IMR-90 (cell line): ENCODE results near the gene RNF40. TPM values are rescaled to one million over a fixed set of nuclear protein-coding genes. Genes with fewer than 3 reads are reported as not detected.
"Not testable (repeated sequence)": the region's sequence is repeated elsewhere in the genome, so short reads cannot be mapped to it uniquely, and the experiment has no call there.

Experiments
- ATAC-seq: fragments of 200-7000 bp; cut with Tn5 transposase; 2 replicates; pipeline ENCODE4 v1.9.1; 2020; ENCODE audit warnings: low read depth, mild to moderate bottlenecking, moderate library complexity
- BruUV-seq: library from RNA; stranded (reverse); fragments of 400-500 nt; replicated peaks from 2 replicates; lab custom pipeline; 2021; lab: Mats Ljungman, UMichigan
- CTCF ChIA-PET: fragments of 300-600 bp; formaldehyde crosslinking; extraction: SDS; loops from one replicate; lab custom pipeline; 2021; ENCODE audit warnings: antibody characterized with exemption; lab: Yijun Ruan, JAX
- POLR2A ChIA-PET: fragments of 300-600 bp; sonication (Branson Sonifier 250); formaldehyde crosslinking; loops from one replicate; lab custom pipeline; 2022; ENCODE audit warnings: antibody characterized with exemption; ENCODE audit not compliant: unreplicated experiment; lab: Charles Lee
- DNase-seq: peaks from one replicate; pipeline ENCODE4 v3.0.0; 2013
- H2AFZ ChIP-seq: replicated peaks from 2 replicates; pipeline ENCODE3; 2013; ENCODE audit warnings: low read length, mild to moderate bottlenecking; ENCODE audit not compliant: poor library complexity
- H2AK5ac ChIP-seq: 2 replicates; pipeline ENCODE4 v1.6.1; 2013; ENCODE audit warnings: low read depth, low read length, inconsistent platforms
- H2AK9ac ChIP-seq: replicated peaks from 2 replicates; pipeline ENCODE3; 2013; ENCODE audit warnings: mild to moderate bottlenecking, low read depth, low read length, moderate library complexity; ENCODE audit not compliant: poor library complexity
- H2BK120ac ChIP-seq: 2 replicates; pipeline ENCODE4 v1.6.1; 2013; ENCODE audit warnings: low read depth, low read length, inconsistent platforms
- H2BK15ac ChIP-seq: 3 replicates; pipeline ENCODE4 v1.6.1; 2013; ENCODE audit warnings: low read depth, low read length, inconsistent platforms
- H2BK20ac ChIP-seq: 2 replicates; pipeline ENCODE4 v1.6.1; 2013; ENCODE audit warnings: low read depth, mild to moderate bottlenecking, inconsistent platforms, low read length, moderate library complexity
- H2BK5ac ChIP-seq: 2 replicates; pipeline ENCODE4 v1.6.1; 2013; ENCODE audit warnings: mild to moderate bottlenecking, low read depth, low read length, inconsistent platforms; ENCODE audit not compliant: poor library complexity, severe bottlenecking
- H3K14ac ChIP-seq: replicated peaks from 2 replicates; pipeline ENCODE4 v1.6.1; 2013; ENCODE audit warnings: low read depth, low read length, inconsistent platforms
- H3K18ac ChIP-seq: 2 replicates; pipeline ENCODE4 v1.6.1; 2013; ENCODE audit warnings: low read depth, low read length, control low read depth
- H3K23ac ChIP-seq: 2 replicates; pipeline ENCODE4 v1.6.1; 2013; ENCODE audit warnings: low read depth, low read length, inconsistent platforms
- H3K27ac ChIP-seq: 2 replicates; pipeline ENCODE4 v1.5.1; 2013; ENCODE audit warnings: mild to moderate bottlenecking, control low read depth, low read length; ENCODE audit not compliant: insufficient read depth
- H3K27me3 ChIP-seq: 2 replicates; pipeline ENCODE4 v1.6.1; 2013; ENCODE audit warnings: low read length; ENCODE audit not compliant: control insufficient read depth, insufficient read depth
- H3K36me3 ChIP-seq: 2 replicates; pipeline ENCODE4 v1.6.1; 2013; ENCODE audit warnings: low read length, mixed read lengths; ENCODE audit not compliant: control insufficient read depth, insufficient read depth
- H3K4ac ChIP-seq: 2 replicates; pipeline ENCODE4 v1.6.1; 2013; ENCODE audit warnings: low read depth, low read length, inconsistent platforms
- H3K4me1 ChIP-seq: 2 replicates; pipeline ENCODE4 v1.6.1; 2013; ENCODE audit warnings: low read length, mixed read lengths; ENCODE audit not compliant: control insufficient read depth, insufficient read depth
- H3K4me2 ChIP-seq: 2 replicates; pipeline ENCODE4 v1.6.1; 2013; ENCODE audit warnings: low read depth, mild to moderate bottlenecking, control low read depth, low read length, moderate library complexity
- H3K4me3 ChIP-seq: 2 replicates; pipeline ENCODE4 v1.5.1; 2013; ENCODE audit warnings: low read depth, mild to moderate bottlenecking, control low read depth, low read length, moderate library complexity; ENCODE audit not compliant: insufficient read depth
- H3K56ac ChIP-seq: 2 replicates; pipeline ENCODE4 v1.6.1; 2013; ENCODE audit warnings: low read length, inconsistent platforms; ENCODE audit not compliant: insufficient read depth; ENCODE audit errors: extremely low read depth
- H3K79me1 ChIP-seq, 2 experiments: 2 replicates each; pipeline ENCODE4 v1.6.1; 2013; ENCODE audit warnings: low read length in 2 of 2, inconsistent platforms in 1 of 2, low read depth in 1 of 2
- H3K9ac ChIP-seq: 2 replicates; pipeline ENCODE4 v1.6.1; 2013; ENCODE audit warnings: low read depth, low read length, control low read depth
- H3K9me1 ChIP-seq: 2 replicates; pipeline ENCODE4 v1.6.1; 2013; ENCODE audit warnings: low read length, inconsistent platforms; ENCODE audit not compliant: insufficient read depth
- H3K9me3 ChIP-seq: 2 replicates; pipeline ENCODE4 v1.6.1; 2013; ENCODE audit warnings: low read length; ENCODE audit not compliant: control insufficient read depth, insufficient read depth
- H4K20me1 ChIP-seq: 2 replicates; pipeline ENCODE4 v1.6.1; 2013; ENCODE audit warnings: low read length, inconsistent platforms; ENCODE audit not compliant: insufficient read depth
- H4K5ac ChIP-seq: 2 replicates; pipeline ENCODE4 v1.6.1; 2013; ENCODE audit warnings: mild to moderate bottlenecking, low read depth, low read length, control low read depth
- H4K8ac ChIP-seq, 2 experiments: 2 replicates each; pipeline ENCODE4 v1.6.1; 2013; ENCODE audit warnings: low read depth in 2 of 2, low read length in 2 of 2, control low read depth in 1 of 2, inconsistent platforms in 1 of 2
- H4K91ac ChIP-seq: 2 replicates; pipeline ENCODE4 v1.6.1; 2013; ENCODE audit warnings: low read depth, low read length, inconsistent platforms; ENCODE audit not compliant: insufficient read depth
- WGBS, 2 experiments: methylation state at CpG; one replicate each; pipeline versions ENCODE4 v1.1.5 to v1.1.7; 2013; ENCODE audit warnings: missing lambda C conversion rate in 2 of 2; ENCODE audit not compliant: insufficient read length in 1 of 2; ENCODE audit errors: extremely low coverage in 2 of 2; 5-methylcytosine and 5-hydroxymethylcytosine counted together
- dilution Hi-C: fragments of 300-500 bp; cut with HindIII; formaldehyde crosslinking; loops from one replicate; pipeline ENCODE4 v1.14.3; 2018; ENCODE audit warnings: low sequenced_read_pairs; ENCODE audit not compliant: unreplicated experiment
- in situ Hi-C: fragments of 300-500 bp; cut with MboI; formaldehyde crosslinking; loops from 3 replicates; pipeline ENCODE4 v1.14.3; 2019; ENCODE audit warnings: low sequenced_read_pairs, inconsistent platforms, mixed read lengths
- intact Hi-C: fragments of 100-400 bp; cut with micrococcal nuclease; formaldehyde crosslinking; loops from 2 replicates; pipeline ENCODE4 v1.10.0; 2022
- polyA plus RNA-seq, 3 experiments: library from polyadenylated mRNA; depleted of rRNA; stranded (reverse); fragments of >200 nt; gene quantifications; 2 replicates each; pipeline ENCODE4 v1.2.3, GENCODE V29; 2012; ENCODE audit warnings: low replicate concordance in 1 of 3
- total RNA-seq: library from RNA; depleted of rRNA; stranded (reverse); fragments of >200 nt; gene quantifications from 2 replicates; pipeline ENCODE4 v1.2.3, GENCODE V29; 2012

The RNF40 gene
- total and polyA plus RNA-seq, 2 of the 4 experiments (the other 2 are of a cell fraction), result 46.7 to 72.4 TPM

DNA sequence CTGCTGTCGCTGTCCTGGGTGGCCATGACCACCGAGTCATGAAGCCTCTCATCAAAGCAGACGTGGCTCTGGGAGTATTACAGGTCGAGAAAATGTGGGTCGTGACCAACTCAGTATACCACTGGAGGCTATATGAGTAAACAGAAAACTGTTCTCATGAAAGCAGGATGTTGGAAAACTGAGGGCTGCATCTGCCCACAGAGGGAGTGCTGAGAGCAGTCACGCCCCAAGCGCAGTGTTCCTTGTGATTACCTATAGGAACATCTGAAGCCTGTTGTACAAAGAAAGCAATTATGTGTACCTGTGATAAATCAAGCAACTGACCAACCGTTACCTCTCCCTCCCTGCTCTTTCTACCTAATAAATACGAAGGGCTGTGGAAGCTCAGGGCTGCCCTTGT is 59.3 kb downstream of the RNF40 start:
- WGBS, 2 experiments, result 64% methylated on average over 3 of the region's 9 CpGs; no CpG with 5 or more reads in 1 of the 2 experiments
- intact Hi-C loops, H2AFZ ChIP-seq, H3K4me3 ChIP-seq, POLR2A ChIA-PET, H3K9ac ChIP-seq, in situ Hi-C loops, ATAC-seq, H2AK5ac ChIP-seq, H3K27ac ChIP-seq, H3K4ac ChIP-seq, H3K79me1 ChIP-seq, H2BK5ac ChIP-seq, H4K5ac ChIP-seq, H2BK120ac ChIP-seq, H3K9me3 ChIP-seq, H2BK15ac ChIP-seq, H3K4me2 ChIP-seq, H4K20me1 ChIP-seq, H4K8ac ChIP-seq, H3K36me3 ChIP-seq, DNase-seq, H3K4me1 ChIP-seq, H3K14ac ChIP-seq, BruUV-seq, H3K18ac ChIP-seq, H2BK20ac ChIP-seq, H3K23ac ChIP-seq, H3K9me1 ChIP-seq, H2AK9ac ChIP-seq, CTCF ChIA-PET, H3K56ac ChIP-seq, H4K91ac ChIP-seq, H3K27me3 ChIP-seq, dilution Hi-C loops: not testable (repeated sequence)
